GM19455 (cell line): ENCODE results near the gene SSRP1.

Source experiments
- ATAC-seq: cut with Tn5 transposase; IDR thresholded peaks from one replicate; pipeline ENCODE4 v1.9.1; 2021; ENCODE audit not compliant: unreplicated experiment

Gene SSRP1

GRCh38 chr11:57359896-57360690, 24.4 kb upstream of the SSRP1 start:
- ATAC-seq = no peak

- no peak for ATAC-seq
Measured at GRCh38 chr11:57359396-57359795, 23.7 kb upstream of the SSRP1 start.

- no peak for ATAC-seq
Measured at GRCh38 chr11:57358991-57359390, 23.3 kb upstream of the SSRP1 start.

- ATAC-seq = no peak
Measured at GRCh38 chr11:57358543-57358961, 22.9 kb upstream of the SSRP1 start.

GRCh38 chr11:57357856-57358255, 22.2 kb upstream of the SSRP1 start:
- no peak for ATAC-seq

- no peak for ATAC-seq
Measured at GRCh38 chr11:57357310-57357709, 21.6 kb upstream of the SSRP1 start.

- ATAC-seq = no peak
Measured at GRCh38 chr11:57356268-57356667, 20.6 kb upstream of the SSRP1 start.

GRCh38 chr11:57354699-57355098, 19.0 kb upstream of the SSRP1 start:
- ATAC-seq = no peak

GRCh38 chr11:57353852-57354251, 18.2 kb upstream of the SSRP1 start:
- no peak for ATAC-seq

- no peak for ATAC-seq
Measured at GRCh38 chr11:57353446-57353845, 17.8 kb upstream of the SSRP1 start.

- no peak for ATAC-seq
Measured at GRCh38 chr11:57353036-57353435, 17.3 kb upstream of the SSRP1 start.

GRCh38 chr11:57349491-57350274, 14.0 kb upstream of the SSRP1 start:
- no peak for ATAC-seq

GRCh38 chr11:57348636-57349313, 13.1 kb upstream of the SSRP1 start:
- ATAC-seq = no peak

- ATAC-seq = no peak
Measured at GRCh38 chr11:57348052-57348451, 12.4 kb upstream of the SSRP1 start.

GRCh38 chr11:57347336-57347735, 11.6 kb upstream of the SSRP1 start:
- ATAC-seq = no peak

GRCh38 chr11:57345555-57346211, 10.0 kb upstream of the SSRP1 start:
- ATAC-seq = peak; percentile 66

GRCh38 chr11:57344826-57345225, 9.1 kb upstream of the SSRP1 start:
- no peak for ATAC-seq

GRCh38 chr11:57343825-57344224, 8.1 kb upstream of the SSRP1 start:
- ATAC-seq = no peak

- ATAC-seq = no peak
Measured at GRCh38 chr11:57342702-57343101, 7.0 kb upstream of the SSRP1 start.

- ATAC-seq = no peak
Measured at GRCh38 chr11:57341250-57341808, 5.6 kb upstream of the SSRP1 start.
